Skeletal muscle satellite cell (primary cell): Measurements from ENCODE around the gene TRAF3IP1.
A peak's percentile ranks its signal among the peaks of the same experiment; 100 is the strongest.
"Not testable (repeated sequence)": the region's sequence is repeated elsewhere in the genome, so short reads cannot be mapped to it uniquely, and the experiment has no call there.

Source experiments
- H3K27me3 ChIP-seq: 2 replicates; pipeline ENCODE4 v1.7.0; 2013; ENCODE audit warnings: low read length; ENCODE audit not compliant: control insufficient read depth, insufficient read depth
- H3K36me3 ChIP-seq: 2 replicates; pipeline ENCODE4 v1.7.0; 2013; ENCODE audit warnings: mild to moderate bottlenecking, control low read depth, low read length; ENCODE audit not compliant: insufficient read depth
- H3K4me1 ChIP-seq: 2 replicates; pipeline ENCODE4 v1.7.0; 2013; ENCODE audit warnings: low read length; ENCODE audit not compliant: control insufficient read depth, insufficient read depth
- H3K4me2 ChIP-seq: 2 replicates; pipeline ENCODE4 v1.7.0; 2013; ENCODE audit warnings: mild to moderate bottlenecking, low read length
- H3K4me3 ChIP-seq: 2 replicates; pipeline ENCODE4 v1.7.0; 2013; ENCODE audit warnings: low read length
- H3K9ac ChIP-seq: 2 replicates; pipeline ENCODE4 v1.7.0; 2013; ENCODE audit warnings: mild to moderate bottlenecking, low read depth, low read length, moderate library complexity
- H3K9me3 ChIP-seq: replicated peaks from 2 replicates; pipeline ENCODE4 v1.7.0; 2013; ENCODE audit warnings: mild to moderate bottlenecking, control low read depth, low read length

TRAF3IP1 gene

DNA sequence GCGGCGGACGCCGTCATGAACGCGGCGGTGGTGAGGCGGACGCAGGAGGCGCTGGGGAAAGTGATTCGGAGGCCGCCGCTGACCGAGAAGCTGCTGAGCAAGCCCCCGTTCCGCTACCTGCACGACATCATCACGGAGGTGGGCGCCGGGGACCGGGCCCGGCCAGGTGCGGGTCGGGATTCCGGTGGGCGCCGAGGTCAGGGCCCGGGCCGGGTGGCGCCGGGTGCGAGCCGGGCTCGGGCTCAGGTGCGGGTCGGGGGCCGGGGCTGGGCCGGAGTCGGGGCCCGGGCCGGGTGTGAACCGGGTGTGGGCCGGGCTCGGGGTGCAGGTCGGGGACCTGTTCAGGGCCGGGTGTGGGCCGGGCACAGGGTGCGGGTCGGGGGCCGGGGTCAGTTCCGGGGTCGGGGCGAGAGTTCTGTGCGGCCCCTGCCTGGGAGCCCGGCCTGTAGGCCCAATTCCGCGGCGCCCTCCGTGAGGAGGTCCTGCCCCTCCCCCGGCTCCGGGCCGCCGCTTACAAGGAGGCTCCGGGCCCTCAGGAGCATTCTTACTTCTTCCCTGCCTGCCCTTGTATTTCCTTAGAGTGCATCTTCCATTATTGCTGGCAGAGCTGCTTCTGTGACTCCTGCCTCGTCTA lies 447 bp downstream of the TRAF3IP1 start:
- H3K9me3 ChIP-seq, result no peaks in the 10 kb centered on the region
- peak overlapping the region; percentile 86 for H3K4me2 ChIP-seq
- peak overlapping the region; percentile 93 for H3K9ac ChIP-seq
- peaks cover 1% of the 10 kb centered on the region for H3K36me3 ChIP-seq
- H3K4me1 ChIP-seq, result peaks cover 10% of the 10 kb centered on the region
- H3K4me3 ChIP-seq, result peak overlapping the region; percentile 95
- H3K27me3 ChIP-seq, result peaks cover 6% of the 10 kb centered on the region

DNA sequence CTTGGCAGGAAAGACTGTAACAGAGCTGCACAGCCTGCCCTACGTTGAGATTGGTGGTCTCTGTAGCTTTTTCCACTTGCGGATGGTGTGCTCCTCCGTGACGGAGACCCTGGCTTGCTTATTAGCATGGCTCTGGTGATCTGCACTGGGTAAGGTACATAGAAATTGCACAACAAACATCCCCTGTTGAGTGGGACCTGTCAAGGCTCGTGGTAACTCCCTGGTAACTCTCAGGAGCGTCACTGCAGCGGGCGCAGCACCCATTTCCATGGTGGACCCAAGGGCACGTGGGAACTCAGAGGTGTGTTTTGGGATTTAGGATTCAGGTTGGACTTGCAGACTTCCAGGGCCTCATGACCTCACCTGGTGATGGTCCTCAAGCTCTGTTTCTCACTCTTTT lies 1.1 kb downstream of the TRAF3IP1 start:
- H3K4me2 ChIP-seq, result peak overlapping the region; percentile 86
- no peaks in the 10 kb centered on the region for H3K27me3 ChIP-seq
- peak overlapping the region; percentile 95 for H3K4me3 ChIP-seq
- peak overlapping the region; percentile 93 for H3K9ac ChIP-seq
- H3K4me1 ChIP-seq, result peaks cover 10% of the 10 kb centered on the region
- H3K9me3 ChIP-seq, result no peaks in the 10 kb centered on the region
- peaks cover 3% of the 10 kb centered on the region for H3K36me3 ChIP-seq

DNA sequence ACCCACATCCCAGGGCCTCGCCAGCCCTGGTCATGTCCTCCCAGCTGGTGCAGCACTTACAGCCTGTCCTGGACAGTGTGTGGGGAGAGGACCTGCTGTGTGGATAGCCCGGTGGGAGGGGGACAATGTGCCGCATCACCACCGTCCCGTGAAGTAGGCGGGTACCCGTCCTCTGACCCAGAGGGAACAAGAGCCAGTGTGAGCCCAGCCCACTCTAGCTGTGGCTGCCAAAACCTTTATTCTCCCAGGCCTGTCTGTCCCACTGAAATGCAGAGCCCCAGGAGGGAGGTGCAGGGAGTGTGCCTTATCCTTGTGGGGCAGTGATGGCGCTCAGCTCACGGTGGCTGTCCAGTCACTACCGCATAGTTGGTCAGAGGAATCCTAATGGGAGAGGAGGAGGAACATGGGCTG lies 1.7 kb downstream of the TRAF3IP1 start:
- Histone ChIP-seq H3K9me3 (no peaks in the 10 kb centered on the region), H3K4me1 (peaks cover 10% of the 10 kb centered on the region), H3K27me3 (no peaks in the 10 kb centered on the region), H3K9ac (no peak overlapping the region), H3K36me3 (peaks cover 3% of the 10 kb centered on the region), H3K4me2 (peak overlapping the region; percentile 86), H3K4me3 (peak overlapping the region; percentile 95)

DNA sequence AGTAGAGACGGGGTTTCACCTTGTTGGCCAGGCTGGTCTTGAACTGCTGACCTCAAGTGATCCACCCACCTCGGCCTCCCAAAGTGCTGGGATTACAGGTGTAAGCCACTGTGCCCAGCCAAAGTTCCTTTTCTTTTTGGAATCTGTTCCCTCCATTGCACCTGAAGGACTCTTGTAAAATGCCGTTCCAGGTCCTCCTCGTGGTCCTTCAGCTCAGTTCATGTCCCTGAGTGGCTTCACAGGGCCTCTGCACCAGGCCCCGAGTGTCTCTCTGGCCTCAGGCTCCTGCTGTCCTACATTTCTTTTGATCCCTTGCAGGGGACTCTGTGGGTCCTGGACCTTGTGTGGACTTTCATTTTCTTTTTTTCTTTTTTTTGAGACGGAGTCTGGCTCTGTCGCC lies 3.9 kb downstream of the TRAF3IP1 start:
- H3K4me1 ChIP-seq, H3K27me3 ChIP-seq, H3K9me3 ChIP-seq, H3K4me2 ChIP-seq, H3K4me3 ChIP-seq, H3K9ac ChIP-seq: not testable (repeated sequence)
- peaks cover 19% of the 10 kb centered on the region for H3K36me3 ChIP-seq

DNA sequence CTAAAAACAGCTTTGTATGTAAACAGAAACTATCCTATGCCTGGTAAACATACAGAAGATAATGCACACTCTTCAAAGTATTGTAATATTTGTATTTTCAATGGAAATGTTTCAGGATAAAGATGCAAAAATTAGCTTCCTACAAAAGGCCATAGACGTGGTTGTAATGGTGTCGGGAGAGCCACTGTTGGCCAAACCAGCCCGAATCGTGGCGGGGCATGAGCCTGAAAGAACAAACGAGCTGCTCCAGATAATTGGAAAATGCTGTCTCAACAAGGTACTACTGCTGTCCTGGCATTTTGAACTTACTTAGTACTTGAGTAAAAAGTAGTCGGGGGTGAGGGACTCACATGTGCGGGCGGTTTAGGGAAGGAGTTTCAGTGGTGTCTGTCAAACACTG lies 5.4 kb downstream of the TRAF3IP1 start:
- Histone ChIP-seq H3K4me3 (no peak overlapping the region), H3K4me2 (no peak overlapping the region), H3K27me3 (no peaks in the 10 kb centered on the region), H3K9ac (no peak overlapping the region), H3K4me1 (peaks cover 6% of the 10 kb centered on the region), H3K36me3 (peaks cover 19% of the 10 kb centered on the region), H3K9me3 (no peaks in the 10 kb centered on the region)

DNA sequence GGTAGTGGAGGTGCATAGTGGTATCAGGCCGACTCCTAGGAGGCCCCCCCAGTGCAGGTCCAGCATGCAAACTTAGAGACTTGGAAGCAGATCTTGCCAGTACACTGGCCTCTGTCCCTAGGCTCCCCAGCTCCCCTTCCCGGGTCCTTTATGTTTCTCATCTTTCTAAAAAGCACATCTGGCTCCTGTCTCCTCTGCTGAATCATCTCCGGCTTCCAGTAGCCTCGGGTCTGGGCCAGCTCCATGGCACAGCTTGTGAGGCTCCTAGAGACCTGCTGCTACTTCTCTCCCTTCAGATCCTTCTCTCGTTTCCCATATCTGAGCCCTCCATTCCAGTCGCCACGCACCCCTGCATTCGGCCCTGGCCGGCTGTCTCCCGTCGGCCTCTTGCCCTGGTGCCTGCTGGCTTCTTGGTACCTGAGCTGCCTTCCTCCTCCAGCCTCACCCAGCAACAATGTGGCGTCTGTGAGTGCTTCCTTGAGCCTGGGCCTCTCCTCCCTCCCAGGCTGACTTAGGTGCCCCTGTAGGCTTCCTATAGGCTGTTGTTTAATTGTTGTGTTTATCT lies 6.6 kb downstream of the TRAF3IP1 start:
- Histone ChIP-seq H3K4me3 (no peak overlapping the region), H3K4me2 (no peak overlapping the region), H3K9ac (no peak overlapping the region), H3K27me3 (no peaks in the 10 kb centered on the region), H3K4me1 (no peaks in the 10 kb centered on the region), H3K36me3 (peaks cover 19% of the 10 kb centered on the region), H3K9me3 (no peaks in the 10 kb centered on the region)

DNA sequence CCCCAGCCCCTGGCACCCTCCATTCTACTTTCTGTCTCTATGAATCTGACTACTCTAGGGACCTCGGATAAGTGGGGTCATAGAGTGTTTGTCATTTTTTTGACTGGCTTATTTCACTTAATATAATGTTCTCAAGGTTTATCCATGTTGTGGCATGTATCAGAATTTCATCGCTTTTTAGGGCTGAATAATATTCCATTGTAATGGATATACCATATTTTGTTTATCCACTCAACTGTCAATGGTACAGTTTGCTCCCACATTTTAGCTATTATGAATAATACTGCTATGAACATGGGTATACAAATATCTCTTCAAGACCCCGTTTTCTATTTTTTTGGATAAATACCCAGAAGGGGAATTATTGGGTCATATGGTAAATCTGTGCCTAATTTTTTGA lies 7.4 kb downstream of the TRAF3IP1 start:
- Histone ChIP-seq H3K4me3 (no peak overlapping the region), H3K4me2 (no peak overlapping the region), H3K9me3 (no peaks in the 10 kb centered on the region), H3K36me3 (peaks cover 19% of the 10 kb centered on the region), H3K9ac (no peak overlapping the region), H3K4me1 (no peaks in the 10 kb centered on the region), H3K27me3 (no peaks in the 10 kb centered on the region)

DNA sequence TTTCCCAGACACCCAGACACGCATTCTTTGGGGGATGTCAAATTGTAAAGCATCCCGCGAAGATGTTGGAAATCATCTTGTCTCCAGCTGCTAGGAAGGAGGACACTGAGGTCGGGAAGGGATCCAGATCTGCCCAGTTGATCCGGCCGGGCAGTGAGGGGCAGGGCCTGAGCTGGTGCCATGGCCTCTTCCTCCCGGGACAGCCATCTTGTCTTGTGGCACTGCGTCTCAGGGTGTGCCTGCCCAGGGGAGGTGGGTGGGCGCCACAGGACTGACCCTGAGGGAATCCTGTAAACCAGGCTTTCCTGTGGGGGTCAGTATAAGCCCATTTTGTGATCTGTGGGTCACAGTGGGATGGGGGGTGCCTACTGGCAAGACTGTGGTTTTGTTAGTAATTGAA lies 10.1 kb downstream of the TRAF3IP1 start:
- no peak overlapping the region for H3K4me3 ChIP-seq
- H3K36me3 ChIP-seq, result peaks cover 29% of the 10 kb centered on the region
- H3K4me1 ChIP-seq, result no peaks in the 10 kb centered on the region
- no peak overlapping the region for H3K4me2 ChIP-seq
- H3K27me3 ChIP-seq, result no peaks in the 10 kb centered on the region
- H3K9ac ChIP-seq, result no peak overlapping the region
- no peaks in the 10 kb centered on the region for H3K9me3 ChIP-seq

DNA sequence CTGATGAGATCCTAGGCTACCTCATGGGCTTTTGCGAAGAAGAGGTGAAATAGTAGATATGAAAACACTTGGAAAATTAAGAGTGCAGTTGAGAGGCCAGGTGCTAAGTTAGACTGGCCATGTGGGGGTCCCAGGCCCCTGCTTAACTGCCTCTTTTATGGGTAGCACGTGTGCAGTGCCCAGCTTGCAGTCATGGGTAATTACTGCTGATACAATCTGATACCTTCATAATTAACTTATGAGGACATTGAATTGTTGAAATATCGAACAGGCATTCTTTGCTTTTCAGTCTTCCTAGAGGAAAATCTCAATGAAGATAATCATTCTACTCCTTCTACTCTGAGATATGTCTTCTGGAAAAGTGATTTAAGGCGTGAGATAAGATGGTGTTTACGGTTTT lies 11.6 kb downstream of the TRAF3IP1 start:
- Histone ChIP-seq H3K36me3 (peaks cover 29% of the 10 kb centered on the region), H3K27me3 (no peaks in the 10 kb centered on the region), H3K4me3 (no peak overlapping the region), H3K4me1 (no peaks in the 10 kb centered on the region), H3K9ac (no peak overlapping the region), H3K9me3 (no peaks in the 10 kb centered on the region), H3K4me2 (no peak overlapping the region)

DNA sequence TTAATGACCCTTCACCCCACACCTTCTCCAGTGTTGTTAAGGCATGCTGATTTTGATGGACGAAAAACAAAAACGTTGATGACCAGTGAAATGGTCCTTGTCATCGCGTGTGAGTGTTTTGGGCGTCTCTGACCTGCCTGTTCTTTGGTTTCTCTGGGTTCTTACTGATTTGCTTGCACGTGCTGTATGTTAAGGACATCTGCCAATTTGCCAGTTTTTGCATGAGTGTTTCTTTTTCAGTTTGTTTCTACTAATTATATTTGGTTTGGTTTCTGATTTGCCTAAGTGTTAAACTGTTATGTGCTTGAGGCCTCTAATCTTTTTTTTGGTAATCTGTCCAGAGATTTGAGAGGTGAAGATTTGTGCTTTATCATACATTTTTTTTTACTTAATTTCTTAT lies 14.6 kb downstream of the TRAF3IP1 start:
- no peaks in the 10 kb centered on the region for H3K9me3 ChIP-seq
- H3K36me3 ChIP-seq, result peaks cover 30% of the 10 kb centered on the region
- H3K4me1 ChIP-seq, result no peaks in the 10 kb centered on the region
- no peaks in the 10 kb centered on the region for H3K27me3 ChIP-seq
- no peak overlapping the region for H3K9ac ChIP-seq
- H3K4me3 ChIP-seq, result no peak overlapping the region
- no peak overlapping the region for H3K4me2 ChIP-seq

DNA sequence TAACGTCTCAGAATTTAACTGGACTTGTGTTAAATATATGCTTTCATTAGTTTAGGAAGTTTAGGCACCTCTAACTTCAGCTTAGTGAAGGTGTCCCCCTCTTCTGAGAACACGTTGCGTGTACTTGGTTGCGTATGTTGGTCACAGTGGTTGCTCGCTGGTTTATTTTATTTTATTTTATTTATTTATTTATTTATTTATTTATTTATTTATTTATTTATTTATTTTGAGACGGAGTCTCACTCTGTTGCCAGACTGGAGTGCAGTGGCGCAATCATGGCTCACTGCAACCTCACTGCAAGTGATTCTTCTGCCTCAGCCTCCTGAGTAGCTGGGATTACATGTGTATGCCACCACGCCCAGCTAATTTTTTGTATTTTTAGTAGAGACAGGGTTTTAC lies 15.3 kb downstream of the TRAF3IP1 start:
- not testable (repeated sequence) for H3K27me3 ChIP-seq, H3K9ac ChIP-seq, H3K4me2 ChIP-seq, H3K9me3 ChIP-seq, H3K4me1 ChIP-seq, H3K4me3 ChIP-seq
- H3K36me3 ChIP-seq, result peaks cover 30% of the 10 kb centered on the region

DNA sequence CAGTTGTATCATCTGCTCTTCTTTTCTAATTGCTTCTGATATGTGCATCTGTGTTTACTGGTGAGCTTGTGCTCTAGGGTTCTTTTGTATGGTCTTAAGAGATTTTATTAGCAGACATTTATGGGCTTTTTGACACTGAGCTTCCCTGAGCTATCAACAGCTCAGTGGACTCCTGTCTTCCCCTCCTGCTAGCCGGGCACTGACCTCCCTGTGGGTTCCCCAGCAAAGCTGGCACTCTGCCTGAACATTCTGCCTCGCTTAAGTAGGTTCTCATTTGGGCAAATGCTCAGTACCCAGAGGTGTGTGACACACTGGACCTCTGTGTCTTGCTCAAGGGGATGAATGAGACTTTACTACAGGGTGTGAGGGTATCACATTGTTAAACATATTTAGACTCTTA lies 15.8 kb downstream of the TRAF3IP1 start:
- Histone ChIP-seq H3K4me3 (no peak overlapping the region), H3K4me1 (no peaks in the 10 kb centered on the region), H3K9me3 (no peaks in the 10 kb centered on the region), H3K9ac (no peak overlapping the region), H3K27me3 (no peaks in the 10 kb centered on the region), H3K36me3 (peaks cover 30% of the 10 kb centered on the region), H3K4me2 (no peak overlapping the region)
